CD14-positive monocyte (primary cell): ENCODE data around the gene ATP13A3. TPM values are rescaled to one million over a fixed set of nuclear protein-coding genes. Genes with fewer than 3 reads are reported as not detected.

Source experiments
- DNase-seq, 3 donors: peaks; one replicate each; pipeline ENCODE4 v3.0.0-alpha.2; 2011 to 2022
- H2AFZ ChIP-seq: 2 replicates; pipeline ENCODE4 v1.6.0; 2012; ENCODE audit warnings: mild to moderate bottlenecking, low read depth, low read length, inconsistent platforms; ENCODE audit not compliant: insufficient read depth, poor library complexity, severe bottlenecking
- H3K27ac ChIP-seq, 2 donors: 1 replicate in 1 of 2; 2 replicates in 1 of 2; pipeline ENCODE4 v1.5.1; 2012 to 2013; ENCODE audit warnings: low read length in 2 of 2, control low read depth in 1 of 2, inconsistent platforms in 1 of 2, low read depth in 1 of 2, mild to moderate bottlenecking in 1 of 2
- H3K27me3 ChIP-seq, 2 donors: one replicate each; pipeline versions ENCODE4 v1.6.0 to v1.6.1; 2011 to 2013; ENCODE audit warnings: low read length in 2 of 2; ENCODE audit not compliant: control insufficient read depth in 2 of 2, insufficient read depth in 2 of 2
- H3K36me3 ChIP-seq, 2 donors: replicated peaks in 1 of 2; 1 replicate in 1 of 2; 2 replicates in 1 of 2; pipeline versions ENCODE4 v1.5.1 to v1.6.1; 2012 to 2013; ENCODE audit warnings: low read length in 2 of 2, control low read depth in 1 of 2, inconsistent platforms in 1 of 2, mild to moderate bottlenecking in 1 of 2; ENCODE audit not compliant: insufficient read depth in 2 of 2, control insufficient read depth in 1 of 2
- H3K4me1 ChIP-seq, 2 donors: 1 replicate in 1 of 2; 2 replicates in 1 of 2; pipeline versions ENCODE4 v1.5.1 to v1.6.1; 2012 to 2013; ENCODE audit warnings: low read length in 2 of 2, control low read depth in 1 of 2, inconsistent platforms in 1 of 2, mild to moderate bottlenecking in 1 of 2, moderate library complexity in 1 of 2; ENCODE audit not compliant: insufficient read depth in 2 of 2, control insufficient read depth in 1 of 2
- H3K4me2 ChIP-seq: replicated peaks from 2 replicates; pipeline ENCODE3; 2012; ENCODE audit warnings: low read length, moderate library complexity, mild to moderate bottlenecking; ENCODE audit not compliant: poor library complexity, severe bottlenecking; ENCODE audit errors: extremely low read depth
- H3K4me3 ChIP-seq, 3 experiments: fragments of 200-600 bp in 1 of 3; sonication (generic) in 1 of 3; replicated peaks in 1 of 3; 1 replicate in 2 of 3; 2 replicates in 1 of 3; pipeline ENCODE4 v1.5.1; 2011 to 2013; ENCODE audit warnings: low read length in 3 of 3, mild to moderate bottlenecking in 3 of 3, control low read depth in 2 of 3, low read depth in 2 of 3, inconsistent platforms in 1 of 3, moderate library complexity in 1 of 3
- H3K79me2 ChIP-seq: 2 replicates; pipeline ENCODE4 v1.6.0; 2012; ENCODE audit warnings: mild to moderate bottlenecking, control low read depth, inconsistent platforms, low read length, moderate library complexity; ENCODE audit not compliant: insufficient read depth
- H3K9ac ChIP-seq: 2 replicates; pipeline ENCODE4 v1.6.0; 2017; ENCODE audit warnings: low read length, mild to moderate bottlenecking; ENCODE audit not compliant: insufficient read depth, poor library complexity, severe bottlenecking
- H3K9me3 ChIP-seq, 2 donors: replicated peaks in 1 of 2; 1 replicate in 1 of 2; 2 replicates in 1 of 2; pipeline versions ENCODE4 v1.5.1 to v1.6.1; 2012 to 2013; ENCODE audit warnings: low read length in 2 of 2, control low read depth in 1 of 2; ENCODE audit not compliant: control insufficient read depth in 1 of 2, insufficient read depth in 1 of 2
- H4K20me1 ChIP-seq: 2 replicates; pipeline ENCODE4 v1.6.0; 2012; ENCODE audit warnings: mild to moderate bottlenecking, low read length, control low read depth, moderate library complexity; ENCODE audit not compliant: insufficient read depth
- H3K27ac Mint-ChIP-seq, 7 donors: one replicate each; pipeline ENCODE4 v1.8.0; 2020; ENCODE audit warnings: mild to moderate bottlenecking in 7 of 7, mixed read lengths in 7 of 7, moderate library complexity in 6 of 7, inconsistent platforms in 2 of 7
- H3K27me3 Mint-ChIP-seq, 3 donors: one replicate each; pipeline ENCODE4 v1.8.0; 2021 to 2022; ENCODE audit warnings: low read depth in 3 of 3, mild to moderate bottlenecking in 3 of 3, mixed read lengths in 3 of 3, moderate library complexity in 3 of 3, inconsistent platforms in 1 of 3
- H3K36me3 Mint-ChIP-seq, 2 donors: one replicate each; pipeline ENCODE4 v1.8.0; 2020; ENCODE audit warnings: mixed read lengths in 2 of 2, inconsistent platforms in 1 of 2, mild to moderate bottlenecking in 1 of 2
- H3K4me1 Mint-ChIP-seq: one replicate; pipeline ENCODE4 v1.8.0; 2020; ENCODE audit warnings: mild to moderate bottlenecking, mixed read lengths
- H3K4me3 Mint-ChIP-seq, 2 donors: one replicate each; pipeline ENCODE4 v1.8.0; 2020; ENCODE audit warnings: mild to moderate bottlenecking in 2 of 2, mixed read lengths in 2 of 2, moderate library complexity in 1 of 2
- H3K9me3 Mint-ChIP-seq, 7 donors: one replicate each; pipeline ENCODE4 v1.8.0; 2020 to 2022; ENCODE audit warnings: mixed read lengths in 7 of 7, mild to moderate bottlenecking in 6 of 7, moderate library complexity in 6 of 7, inconsistent platforms in 2 of 7
- CTCF ChIP-seq: fragments of 200-600 bp; IDR thresholded peaks from one replicate; pipeline ENCODE4 v1.8.0; 2022; ENCODE audit warnings: antibody characterized with exemption, mild to moderate bottlenecking
- WGBS: methylation state at CpG from one replicate; pipeline ENCODE4 v1.1.5; 2013; ENCODE audit warnings: missing lambda C conversion rate; ENCODE audit not compliant: insufficient coverage; 5-methylcytosine and 5-hydroxymethylcytosine counted together
- intact Hi-C, 2 donors: fragments of 100-400 bp; cut with micrococcal nuclease; formaldehyde crosslinking; loops; one replicate each; pipeline versions ENCODE4 v1.15.0 to v1.15.1; 2023
- polyA plus RNA-seq, 3 donors: library from polyadenylated mRNA; depleted of rRNA in 1 of 3; unstranded in 2 of 3; stranded (reverse) in 1 of 3; fragments of 300-500 nt in 2 of 3; fragments of >200 nt in 1 of 3; fragmentation: Illumina TruSeq in 2 of 3; gene quantifications; 1 replicate in 2 of 3; 2 replicates in 1 of 3; pipeline ENCODE4 v1.2.3, GENCODE V29; 2012 to 2021

ATP13A3 gene
- polyA plus RNA-seq, 3 donors, result 4.7 to 19.5 (median 5.2) TPM

- WGBS, result 100% methylated on average over 2 of the region's 3 CpGs
- H3K9me3 ChIP-seq, result no peaks in the 10 kb centered on the region
- H3K27me3 ChIP-seq, result peaks cover 0 to 13% of the 10 kb centered on the region in 2 donors
- H3K4me2 ChIP-seq, result no peak overlapping the region
- no peak overlapping the region for H3K4me3 ChIP-seq
- H4K20me1 ChIP-seq, result no peaks in the 10 kb centered on the region
- Mint-ChIP-seq H3K27ac (no peak overlapping the region), H3K4me3 (no peak overlapping the region), H3K36me3 (no peaks in the 10 kb centered on the region), H3K4me1 (no peaks in the 10 kb centered on the region), H3K9me3 (peaks cover 0 to 3% (median 0%) of the 10 kb centered on the region in 7 donors), H3K27me3 (peaks cover 9 to 20% (median 16%) of the 10 kb centered on the region in 3 donors)
- intact Hi-C loops, result no loop called here
- no peaks in the 10 kb centered on the region for H3K4me1 ChIP-seq
- no peak overlapping the region for H3K9ac ChIP-seq
- H3K79me2 ChIP-seq, result no peaks in the 10 kb centered on the region
- no peaks in the 10 kb centered on the region for H3K36me3 ChIP-seq
- no peak overlapping the region for H2AFZ ChIP-seq
- no peak for TF ChIP-seq CTCF
- H3K27ac ChIP-seq, result no peak overlapping the region
- no peak for DNase-seq
These were observed 122.5 kb downstream of the ATP13A3 start for GRCh38 chr3:194364314-194364651.

GRCh38 chr3:194360568-194360967, 126.2 kb downstream of the ATP13A3 start:
- WGBS, result 94% methylated on average over 18 of the region's 18 CpGs
- Histone ChIP-seq H3K4me3 (no peak overlapping the region), H3K4me1 (no peaks in the 10 kb centered on the region), H3K36me3 (no peaks in the 10 kb centered on the region), H3K27ac (no peak overlapping the region), H4K20me1 (no peaks in the 10 kb centered on the region), H3K9ac (no peak overlapping the region), H3K79me2 (no peaks in the 10 kb centered on the region), H3K4me2 (no peak overlapping the region), H3K9me3 (no peaks in the 10 kb centered on the region), H3K27me3 (no peaks in the 10 kb centered on the region), H2AFZ (no peak overlapping the region)
- H3K36me3 Mint-ChIP-seq, result no peaks in the 10 kb centered on the region
- DNase-seq, result no peak
- intact Hi-C loops, result no loop called here
- H3K4me3 Mint-ChIP-seq, result no peak overlapping the region
- no peak for TF ChIP-seq CTCF
- peaks cover 8 to 14% (median 13%) of the 10 kb centered on the region in 3 donors for H3K27me3 Mint-ChIP-seq
- H3K27ac Mint-ChIP-seq, result no peak overlapping the region
- no peaks in the 10 kb centered on the region for H3K4me1 Mint-ChIP-seq
- peaks cover 0 to 3% (median 0%) of the 10 kb centered on the region in 7 donors for H3K9me3 Mint-ChIP-seq
